ENCODE measurements around the gene NLGN1. TPM values are rescaled to one million over a fixed set of nuclear protein-coding genes. Genes with fewer than 3 reads are reported as not detected.

Gene NLGN1
- total RNA-seq, 1 donor from 2014 or later, result 9.5 TPM

DNA sequence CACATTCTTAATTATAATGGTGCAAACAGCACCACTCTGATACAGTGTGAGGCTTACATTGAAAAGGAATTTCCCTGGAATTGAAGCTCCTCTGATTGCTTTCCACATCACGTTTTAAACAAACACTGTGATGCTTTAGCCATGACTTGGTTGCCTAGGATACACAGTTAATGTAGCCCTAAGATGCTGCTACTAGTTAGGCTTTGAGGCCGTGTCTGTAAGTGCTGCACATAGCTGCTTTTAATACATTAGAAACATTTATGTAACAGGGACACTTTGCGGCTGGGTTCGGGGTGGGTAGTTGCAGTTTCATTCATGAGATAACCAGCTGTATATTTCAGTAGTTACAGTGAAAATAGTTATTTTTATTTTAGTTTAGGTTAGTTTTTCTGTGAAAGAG lies 334.7 kb downstream of the NLGN1 start:
- no peak for DNase-seq

DNA sequence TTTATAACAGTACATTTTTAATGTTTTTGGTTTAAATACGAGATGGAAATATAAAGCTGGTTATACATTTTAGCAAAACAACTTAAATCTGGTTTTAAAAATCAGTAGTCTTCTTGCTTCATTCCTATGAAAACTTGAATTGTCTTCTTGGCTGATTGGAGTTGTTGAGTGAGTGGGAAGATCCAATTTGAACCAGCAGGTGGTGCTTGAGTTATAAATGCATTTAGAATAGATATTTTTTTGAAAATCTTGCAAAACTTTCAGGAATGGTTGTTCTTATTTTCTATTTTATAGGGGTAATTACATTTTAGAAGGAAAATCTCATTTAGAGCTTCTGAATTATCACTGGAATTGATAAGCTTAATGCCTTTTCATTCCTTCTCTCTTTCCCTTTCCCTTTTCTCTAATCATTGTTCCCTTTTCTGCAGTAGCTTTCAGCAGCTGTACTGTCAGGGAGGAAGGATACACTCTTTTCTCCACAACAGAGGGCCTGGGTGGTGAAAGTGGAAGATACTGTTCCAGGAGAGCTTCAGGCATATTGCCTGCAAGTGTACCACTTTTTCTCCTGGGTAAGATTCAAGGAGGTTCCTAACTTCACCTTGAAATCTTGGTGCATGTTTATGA lies 335.6 kb downstream of the NLGN1 start:
- no peak for DNase-seq

DNA sequence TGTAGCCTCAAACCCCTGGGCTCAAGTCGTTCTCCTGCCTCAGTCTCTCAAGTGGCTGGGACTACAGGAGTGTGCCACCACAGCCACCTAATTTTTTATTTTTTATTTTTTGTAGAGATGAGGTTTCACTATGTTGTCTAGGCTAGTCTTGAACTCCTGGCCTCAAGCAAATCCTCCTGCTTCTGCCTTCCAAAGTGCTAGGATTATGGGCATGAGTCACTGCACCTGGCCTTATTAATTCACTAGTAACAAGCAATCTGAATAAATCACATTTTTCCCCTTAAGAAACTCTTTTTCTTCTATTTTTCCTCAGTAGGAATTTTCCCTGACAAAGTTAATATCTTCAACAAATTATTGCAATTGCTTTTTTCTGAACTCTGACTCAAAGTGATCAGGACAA lies 336.9 kb downstream of the NLGN1 start:
- no peak for DNase-seq

DNA sequence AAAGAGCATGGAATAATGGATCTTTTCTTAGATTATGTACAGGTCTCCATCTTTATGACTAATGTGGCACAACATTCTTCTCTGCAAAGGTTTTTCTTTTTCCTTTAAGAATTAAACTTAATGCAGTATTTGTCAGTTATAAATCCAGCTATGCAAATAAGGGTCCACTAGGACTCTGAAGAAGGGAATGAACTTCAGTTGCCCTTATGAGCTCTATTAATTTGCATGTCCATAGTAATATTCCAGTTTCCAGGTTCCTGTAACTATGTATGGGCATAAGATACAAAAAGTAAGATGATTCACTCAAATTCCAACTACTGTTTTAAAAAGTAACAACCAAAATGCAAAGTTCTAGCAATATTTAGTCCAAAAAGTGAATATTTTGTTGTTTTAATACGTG lies 337.4 kb downstream of the NLGN1 start:
- DNase-seq, result no peak

DNA sequence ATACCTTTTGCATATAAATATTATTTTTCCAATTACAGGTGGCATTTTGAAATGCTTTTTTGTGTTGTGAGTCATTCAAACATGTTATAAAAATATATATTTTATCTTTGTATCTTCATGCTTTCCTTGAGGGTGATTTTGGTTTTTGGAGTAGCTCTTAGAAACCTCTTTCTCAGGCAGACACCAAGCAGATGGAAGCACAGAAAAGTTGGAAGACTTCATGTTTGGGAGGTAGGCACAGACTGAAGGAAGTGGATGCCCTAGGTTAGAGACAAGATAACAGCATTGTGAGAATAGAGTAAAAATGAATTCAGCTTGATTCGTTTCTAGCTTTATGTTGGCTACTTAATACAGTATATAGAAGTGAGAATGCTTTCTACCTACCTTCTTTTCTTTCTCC lies 338.3 kb downstream of the NLGN1 start:
- DNase-seq, result no peak

DNA sequence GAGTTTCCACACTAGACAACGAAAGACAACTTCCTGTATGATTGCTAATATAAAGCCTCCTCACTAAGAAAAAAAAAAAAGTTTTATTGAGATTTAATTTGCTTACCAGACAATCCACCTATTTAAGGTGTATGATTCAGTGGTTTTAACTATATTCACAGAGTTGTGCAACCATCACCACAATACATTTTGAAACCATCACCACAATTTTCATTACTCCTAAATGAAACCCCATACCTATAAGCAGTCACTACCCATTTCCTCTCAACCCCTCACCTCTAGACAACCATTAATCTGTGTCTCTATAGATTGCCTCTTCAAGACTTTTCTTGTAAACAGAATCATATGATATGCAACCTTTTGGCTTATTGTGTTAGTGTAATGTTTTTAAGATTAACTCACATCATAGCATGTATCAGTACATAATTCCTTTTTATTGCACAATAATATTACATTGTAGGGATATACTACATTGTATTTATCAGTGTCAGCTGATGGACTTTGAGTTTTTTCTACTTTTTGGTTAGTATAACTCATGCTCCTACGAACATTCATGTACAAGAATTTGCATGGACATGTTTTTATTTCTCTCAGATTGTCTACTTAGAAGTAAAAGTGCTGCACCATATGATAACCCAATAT lies 339.7 kb downstream of the NLGN1 start:
- DNase-seq, result no peak

DNA sequence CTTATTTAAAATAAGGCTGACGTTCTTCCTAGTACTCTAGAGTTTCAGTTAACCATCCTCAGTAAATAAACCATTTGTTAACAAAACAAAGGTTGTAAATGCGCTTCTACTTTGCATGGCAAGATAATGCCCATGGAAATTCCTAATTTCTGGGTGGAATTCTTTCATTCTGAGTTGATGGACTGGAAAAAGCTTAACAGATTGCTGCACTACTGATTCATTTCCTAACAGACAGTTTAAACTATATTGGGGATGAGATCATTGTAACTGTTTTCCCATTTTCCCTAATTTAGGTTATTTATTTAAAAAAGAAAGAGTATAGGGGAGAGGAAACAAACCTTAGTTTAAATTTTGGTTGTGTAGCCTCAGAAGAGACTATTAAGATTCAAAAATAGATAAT lies 342.2 kb downstream of the NLGN1 start:
- DNase-seq, result no peak

DNA sequence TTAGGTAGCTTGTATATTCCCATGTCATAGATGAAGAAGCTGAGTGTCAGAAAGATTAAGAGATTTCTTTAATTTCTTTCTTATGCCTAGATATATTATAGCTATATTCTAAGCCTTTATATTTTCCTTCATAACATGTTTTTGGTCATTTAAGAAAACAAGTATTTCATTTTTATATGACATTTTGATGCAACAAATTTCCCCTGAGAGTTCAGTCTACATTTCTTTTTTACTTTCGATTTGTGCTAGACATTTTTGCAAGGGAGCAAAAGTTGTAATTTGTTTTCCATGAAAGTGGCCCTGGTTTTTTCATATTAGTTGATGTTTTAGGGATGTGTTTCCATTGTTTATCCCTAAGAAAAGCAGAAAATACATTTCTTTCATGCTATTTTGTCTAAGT lies 344.9 kb downstream of the NLGN1 start:
- DNase-seq, result no peak

DNA sequence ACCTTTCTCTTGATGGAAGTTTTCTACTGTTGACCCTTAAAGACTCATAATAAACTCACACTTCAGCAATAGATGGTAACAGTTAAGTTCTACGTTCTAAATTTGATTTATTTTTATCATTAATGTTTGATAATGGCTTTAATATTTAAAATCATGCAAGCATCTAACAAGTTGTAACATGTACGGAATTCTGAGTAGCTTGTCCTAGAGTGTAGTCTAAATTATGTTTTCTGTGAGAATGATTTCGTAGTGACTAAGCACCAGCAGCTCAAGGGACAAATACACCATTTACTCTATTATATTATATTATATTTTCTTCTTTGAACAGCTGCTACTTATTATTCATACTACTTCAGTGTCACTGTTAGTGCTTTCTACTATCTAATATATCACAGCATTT lies 345.6 kb downstream of the NLGN1 start:
- no peak for DNase-seq

DNA sequence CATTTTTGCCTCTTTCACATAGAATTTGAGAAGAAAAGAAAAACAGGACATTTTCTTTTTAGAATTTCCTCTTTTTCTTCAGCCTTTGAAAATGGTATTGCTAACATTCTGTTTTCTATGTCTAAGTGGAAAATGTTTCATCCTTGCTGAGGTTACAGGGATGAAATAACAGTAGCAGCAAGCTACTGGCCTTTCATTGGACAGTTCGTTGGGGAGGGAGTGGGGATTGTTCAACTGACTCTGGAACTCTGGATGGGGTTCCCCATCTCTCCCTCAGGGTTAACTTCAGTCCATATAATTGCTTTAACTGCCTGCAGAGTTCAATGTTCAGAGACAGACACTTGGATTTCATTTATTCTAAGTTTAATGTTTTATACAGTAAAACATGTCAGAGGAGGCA lies 346.0 kb downstream of the NLGN1 start:
- DNase-seq, result no peak

DNA sequence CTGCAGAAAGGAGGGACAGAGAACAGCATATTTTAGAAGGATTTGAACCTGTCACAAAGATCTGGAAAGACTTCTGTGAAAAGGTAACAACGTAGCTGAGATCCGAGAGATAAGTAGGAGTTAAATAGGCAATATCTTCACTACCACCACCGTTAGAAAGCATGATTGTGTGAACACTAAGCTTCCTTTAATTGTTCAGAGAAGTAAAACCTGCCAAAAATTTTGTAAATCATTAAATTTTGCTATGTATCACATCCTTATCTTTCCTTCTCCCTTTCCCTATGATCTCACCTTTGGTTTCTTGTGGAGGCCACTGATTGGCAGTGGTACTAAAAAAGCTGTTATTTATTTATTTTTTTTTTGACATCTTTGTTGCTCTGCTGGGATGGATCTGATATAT lies 346.9 kb downstream of the NLGN1 start:
- no peak for DNase-seq

DNA sequence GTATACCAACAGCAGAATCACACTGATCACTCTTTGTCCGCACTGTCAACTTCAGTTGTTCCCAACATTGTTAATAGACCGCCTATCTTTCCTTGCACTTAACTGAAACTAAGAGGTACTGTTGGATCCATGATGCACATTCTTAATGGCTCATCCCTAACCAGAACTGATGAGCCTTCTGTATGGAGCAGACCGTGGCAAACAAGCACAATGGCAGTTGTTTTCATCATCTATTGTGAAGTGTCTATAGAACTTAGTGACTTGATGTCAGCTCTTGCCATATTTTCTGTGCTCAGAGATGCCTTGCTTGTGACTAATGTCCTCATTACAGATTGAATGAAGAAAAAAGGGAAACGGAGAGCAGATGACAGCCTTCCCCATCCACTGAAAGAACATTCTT lies 347.4 kb downstream of the NLGN1 start:
- no peak for DNase-seq

DNA sequence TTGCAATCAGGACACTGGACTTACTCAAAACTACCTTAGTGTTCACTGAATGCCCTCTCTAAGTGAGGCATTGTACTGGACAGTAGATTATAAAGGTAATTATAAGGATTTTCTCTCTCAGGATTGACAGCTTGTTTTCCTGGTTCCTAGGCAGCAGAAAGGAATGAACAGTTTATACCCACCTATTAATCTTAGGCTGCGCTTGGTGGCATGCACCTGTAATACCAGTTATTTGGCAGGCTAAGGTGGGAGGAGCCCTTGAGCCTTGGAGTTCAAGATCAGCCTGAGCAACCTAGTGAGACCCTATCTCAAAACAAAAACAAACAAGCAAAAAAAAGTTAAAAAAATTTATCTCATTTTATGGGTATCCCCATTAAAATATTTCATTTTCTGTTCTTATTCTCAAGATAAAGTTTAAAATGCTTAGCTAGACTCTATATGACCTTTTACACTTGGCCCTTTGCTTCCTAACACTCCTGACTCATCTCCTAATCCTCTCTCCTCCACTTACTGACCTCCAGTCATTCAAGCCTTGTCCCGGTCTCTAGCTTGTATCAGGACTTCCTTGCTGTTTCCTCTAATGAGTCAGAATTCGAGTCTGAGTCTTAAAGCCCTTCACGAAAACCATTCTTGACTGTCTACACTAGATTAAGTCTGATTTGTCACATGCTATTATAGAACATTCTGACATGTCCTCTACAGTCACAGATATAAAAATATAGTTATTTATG lies 348.6 kb downstream of the NLGN1 start:
- no peak for DNase-seq

DNA sequence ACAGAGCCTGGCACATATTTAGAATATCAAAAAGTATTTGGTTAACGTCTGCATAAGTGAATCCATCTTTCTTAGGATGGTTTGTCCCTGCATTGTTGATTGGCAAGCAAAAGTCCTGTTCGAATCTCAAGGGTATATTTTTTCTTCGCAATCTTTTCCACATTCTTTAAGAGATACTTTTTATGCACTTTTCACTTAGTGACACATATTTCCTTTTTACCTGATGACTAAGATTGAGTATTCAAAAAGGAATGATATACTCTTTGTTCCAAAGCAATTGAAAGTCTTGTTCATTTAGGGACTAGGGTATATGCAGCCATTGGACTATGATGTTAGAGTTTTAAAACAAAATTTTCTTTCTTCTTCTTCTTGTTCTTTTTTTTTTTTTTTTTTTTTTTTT lies 349.9 kb downstream of the NLGN1 start:
- DNase-seq, result no peak

DNA sequence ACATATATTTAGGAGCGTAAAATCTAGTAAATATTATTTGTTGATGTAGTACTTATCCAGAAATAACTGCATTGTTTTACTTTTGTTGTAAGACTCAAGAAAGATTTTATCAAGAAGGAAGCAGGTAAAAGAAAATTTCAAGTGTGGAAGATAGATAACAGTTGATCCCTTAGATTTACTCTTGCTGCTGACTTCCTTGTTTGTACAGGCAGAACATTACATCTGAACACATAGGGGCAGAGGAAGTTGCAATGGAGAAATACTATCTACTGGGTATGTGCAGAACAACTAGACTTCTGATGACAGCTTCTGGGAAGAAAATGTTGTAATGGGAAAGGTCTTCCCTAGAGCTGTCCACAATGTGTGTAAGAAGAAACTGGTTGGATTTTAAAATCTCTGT lies 350.6 kb downstream of the NLGN1 start:
- no peak for DNase-seq

DNA sequence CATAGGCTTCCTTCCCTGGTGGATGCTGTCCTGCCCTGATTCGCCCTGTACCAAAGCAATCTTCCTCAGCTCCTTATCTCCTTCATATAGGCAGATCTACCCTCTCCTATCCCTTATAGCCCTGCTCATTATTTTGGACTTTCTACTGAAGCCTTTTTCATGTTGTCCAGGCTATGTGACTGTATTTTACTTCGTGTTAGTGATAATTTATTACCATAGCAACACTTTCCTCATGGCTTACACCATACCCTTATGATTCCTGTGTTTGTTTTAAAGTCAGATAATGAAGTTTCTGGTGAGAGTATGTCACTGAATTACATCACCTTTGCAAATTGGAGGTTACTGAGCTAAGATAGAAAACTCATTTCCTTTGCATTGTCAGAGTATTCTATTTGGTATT lies 352.6 kb downstream of the NLGN1 start:
- no peak for DNase-seq

DNA sequence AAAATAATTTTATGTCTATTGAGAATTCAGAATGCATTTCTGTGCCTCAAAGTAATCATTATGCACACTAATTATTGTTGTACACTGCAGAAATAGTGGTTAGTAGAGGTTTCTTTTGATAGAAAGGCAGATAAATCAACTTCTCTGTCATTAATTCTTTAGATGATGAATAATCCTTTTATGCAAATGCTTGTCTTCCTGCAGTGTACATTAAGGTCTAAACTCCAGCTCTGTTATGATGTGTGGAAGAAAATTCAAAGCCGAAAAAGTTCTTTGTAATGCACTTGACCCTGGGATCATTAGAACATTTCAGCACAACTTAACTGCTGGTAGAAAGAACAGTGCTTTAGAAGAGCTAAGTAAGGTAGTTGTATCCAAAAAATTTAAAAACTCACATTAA lies 353.0 kb downstream of the NLGN1 start:
- no peak for DNase-seq

DNA sequence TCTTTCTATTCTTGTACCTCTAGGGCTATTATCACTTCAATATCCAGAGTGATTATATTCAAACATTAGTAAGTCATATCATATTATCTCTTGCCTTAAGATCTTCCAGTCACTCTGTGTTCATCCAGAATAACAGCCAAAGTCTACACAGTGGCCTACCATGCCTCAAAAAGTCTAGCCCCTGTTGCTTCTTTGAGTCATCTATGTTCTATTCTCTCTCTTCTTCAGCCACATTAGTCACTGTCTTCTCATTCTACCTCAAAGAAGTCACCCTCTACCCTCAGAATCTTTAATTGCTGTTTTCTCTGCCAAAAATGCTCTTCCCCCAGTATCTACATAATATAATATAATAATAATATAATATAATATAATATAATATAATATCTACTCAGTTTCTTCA lies 356.0 kb downstream of the NLGN1 start:
- DNase-seq, result no peak

DNA sequence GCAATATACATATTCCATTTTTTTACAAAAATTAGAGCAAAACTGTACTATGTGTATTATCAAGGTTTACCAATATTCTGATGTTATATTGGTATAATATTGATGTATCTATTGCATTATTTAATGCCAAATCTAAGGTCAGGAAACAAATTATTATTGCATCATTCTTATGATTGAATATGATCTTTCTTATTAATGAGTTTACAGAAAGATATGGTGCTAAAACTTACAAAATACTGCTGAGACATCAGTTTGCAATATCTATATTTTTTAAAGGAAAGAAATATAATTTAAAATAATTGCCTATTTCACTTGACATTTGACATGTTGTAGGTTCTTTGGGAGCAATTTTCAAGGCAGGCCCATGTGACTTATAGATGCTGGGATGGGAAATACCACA lies 357.6 kb downstream of the NLGN1 start:
- no peak for DNase-seq

DNA sequence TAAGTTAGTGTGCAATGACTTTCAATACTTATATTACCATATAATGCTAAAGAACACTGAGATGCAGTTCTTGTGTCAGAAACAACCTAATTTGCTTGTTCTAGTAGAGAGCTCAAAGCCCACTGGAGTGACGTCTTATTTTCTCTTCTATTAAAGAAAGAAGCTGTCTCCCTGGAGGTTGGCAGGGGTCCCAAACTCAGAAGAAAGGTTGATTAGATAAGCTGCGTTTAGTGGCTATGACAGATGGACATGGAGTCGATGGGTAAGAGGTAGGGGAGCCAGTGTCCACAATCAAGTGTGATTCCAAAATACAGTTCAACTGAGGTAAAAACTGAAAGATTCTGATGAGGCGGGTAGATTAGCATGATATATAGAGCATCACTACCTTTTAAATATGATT lies 363.6 kb downstream of the NLGN1 start:
- no peak for DNase-seq

DNA sequence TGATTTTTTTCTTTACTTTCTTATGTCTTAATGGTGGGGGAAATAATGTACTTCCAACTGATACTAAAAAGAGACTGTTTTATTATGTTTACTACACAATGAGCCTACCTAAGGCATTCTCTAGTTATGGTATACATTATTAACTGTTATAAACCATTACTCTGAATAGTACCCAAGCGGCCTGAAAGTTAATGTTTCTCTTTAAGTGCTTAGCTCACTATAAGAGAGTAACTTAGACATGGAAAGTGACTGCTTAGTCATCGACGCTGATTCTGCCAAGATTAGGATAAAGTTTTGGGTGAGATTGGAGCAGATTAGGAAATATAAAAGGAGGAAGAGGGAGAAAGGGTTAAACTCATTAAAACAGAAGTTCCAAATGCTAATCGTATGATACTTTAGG lies 365.0 kb downstream of the NLGN1 start:
- DNase-seq, result no peak

DNA sequence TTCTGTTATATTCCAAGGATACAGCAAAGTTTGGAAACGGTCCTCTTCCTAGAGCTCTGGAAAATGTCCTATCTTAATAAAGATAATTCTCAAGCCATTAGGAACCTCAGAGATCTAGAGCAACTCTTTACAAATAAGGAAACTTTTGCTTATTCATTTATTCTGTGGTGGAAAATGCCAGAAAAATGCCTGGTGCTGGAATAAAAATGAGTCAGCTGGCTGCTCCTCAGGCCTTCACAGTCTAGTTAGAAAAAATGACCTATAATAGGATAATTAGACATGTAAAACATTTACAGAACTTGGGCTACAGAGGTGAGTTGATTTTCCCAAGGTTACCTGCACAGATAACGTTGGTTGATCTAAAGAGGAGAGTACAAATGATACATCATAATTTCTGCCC lies 372.5 kb downstream of the NLGN1 start:
- no peak for DNase-seq

DNA sequence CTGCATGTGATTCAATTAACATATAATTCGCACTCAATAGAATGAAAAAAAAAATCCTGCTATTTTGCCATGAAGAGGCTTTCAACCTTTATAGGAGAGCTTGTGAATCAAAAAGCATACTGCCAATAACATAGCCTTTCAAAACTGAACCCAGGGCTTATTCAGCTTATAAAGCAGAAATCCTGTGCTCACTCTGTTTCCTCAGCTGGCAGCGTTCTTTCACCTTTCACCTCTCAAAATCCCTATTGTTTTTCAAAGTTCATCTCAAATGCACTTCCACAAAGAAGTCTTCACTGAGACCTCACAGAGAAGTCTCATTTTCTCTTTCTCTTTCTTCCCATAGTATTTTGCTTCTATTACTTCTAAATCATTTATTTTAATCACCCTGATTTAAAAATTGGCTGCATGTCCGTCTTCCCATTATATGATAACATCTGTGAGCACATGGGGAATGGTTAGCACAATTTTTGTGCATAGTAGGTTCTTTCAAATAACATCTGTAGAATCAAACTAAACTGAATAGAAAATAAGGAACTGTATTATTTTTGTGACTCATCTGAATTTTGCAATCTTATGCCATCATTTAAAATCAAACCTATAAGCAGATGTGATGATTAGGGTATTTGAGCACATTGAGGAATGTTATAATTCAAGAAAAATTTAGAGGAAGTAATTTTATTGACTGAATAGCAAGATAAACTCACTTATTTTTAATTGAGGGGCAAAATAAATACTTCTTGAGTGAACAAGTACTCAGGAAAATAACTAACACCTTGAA lies 373.4 kb downstream of the NLGN1 start:
- DNase-seq, result no peak

Data from skin of body (tissue), 2 donors.